Vagina (tissue), 2 donors: ENCODE data around the gene FBXO39.

Experiments used
- CTCF ChIP-seq, 3 experiments: fragments of 450-650 bp in 2 of 3; fragments of 200-600 bp in 1 of 3; sonication (generic) in 1 of 3; IDR thresholded peaks; one replicate each; pipeline ENCODE4 v1.5.1; 2017 to 2019; ENCODE audit warnings: antibody characterized with exemption in 3 of 3, mild to moderate bottlenecking in 2 of 3, moderate library complexity in 2 of 3
- POLR2A ChIP-seq, 2 donors: fragments of 450-650 bp; IDR thresholded peaks; one replicate each; pipeline ENCODE4 v1.6.1; 2017; ENCODE audit warnings: antibody characterized with exemption in 2 of 2, mild to moderate bottlenecking in 2 of 2, moderate library complexity in 2 of 2

DNA sequence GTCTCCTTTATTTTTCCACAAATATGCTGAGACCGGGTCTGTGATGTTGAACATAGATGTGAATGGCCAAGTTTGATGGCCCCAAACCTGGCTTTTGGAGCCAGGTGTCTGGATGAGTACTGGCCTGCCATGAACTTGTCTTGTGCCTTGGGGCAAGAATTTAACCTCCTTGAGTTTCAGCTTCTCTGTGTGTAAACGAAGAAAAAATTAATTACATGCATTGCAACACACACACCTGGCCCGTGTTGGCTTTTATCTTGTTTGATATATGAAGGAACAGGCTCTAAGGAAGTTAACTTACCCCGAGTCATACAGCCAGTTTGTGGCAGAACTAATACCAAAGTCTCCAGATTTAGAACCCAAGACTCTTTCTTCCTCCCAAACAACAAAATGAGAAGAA is 13.1 kb downstream of the FBXO39 start:
- TF ChIP-seq CTCF (IDR thresholded peaks at IDR 0.05): no peak
- TF ChIP-seq POLR2A (IDR thresholded peaks at IDR 0.05): no peak
